ENCODE data around the gene DCTN4. TPM values are rescaled to one million over a fixed set of nuclear protein-coding genes. Genes with fewer than 3 reads are reported as not detected.
A peak's percentile ranks its signal among the peaks of the same experiment; 100 is the strongest.

The DCTN4 gene
- total and polyA plus RNA-seq, 9 of the 15 experiments (the other 6 are each of a cell fraction or from before 2014, with no cell fraction given), result 20.4 to 64.9 (median 49.9) TPM

GRCh38 chr5:150801117-150801927, 42.5 kb upstream of the DCTN4 start (continued):
- no peak for TF ChIP-seq ZHX1 (conservative IDR thresholded peaks at IDR 0.05; ENCODE audit: low read length)
- no peak for TF ChIP-seq HIVEP1 (CRISPR knock-in tag; IDR thresholded peaks at IDR 0.05)
- TF ChIP-seq TBL1XR1 (IDR thresholded peaks at IDR 0.05; ENCODE audit: low read length in 2 of 2), result no peak
- TF ChIP-seq SIX5 (IDR thresholded peaks at IDR 0.05; ENCODE audit: borderline replicate concordance in 1 of 2, insufficient read depth in 1 of 2, low read depth in 1 of 2, low read length in 2 of 2), result no peak
- no peak for TF ChIP-seq NCOA6 (IDR thresholded peaks at IDR 0.05)
- TF ChIP-seq ZNF395 (CRISPR knock-in tag; IDR thresholded peaks at IDR 0.05), result no peak
- TF ChIP-seq MYNN (IDR thresholded peaks at IDR 0.05), result no peak
- TF ChIP-seq MYNN (CRISPR knock-in tag; IDR thresholded peaks at IDR 0.05), result no peak
- no peak for TF ChIP-seq ADNP (tag; IDR thresholded peaks at IDR 0.05)
- TF ChIP-seq E2F5 (CRISPR knock-in tag; IDR thresholded peaks at IDR 0.05), result no peak
- no peak for TF ChIP-seq BMI1 (IDR thresholded peaks at IDR 0.05; ENCODE audit: low read length)
- no peak for TF ChIP-seq ZNF561 (CRISPR knock-in tag; conservative IDR thresholded peaks at IDR 0.05)
- no peak for TF ChIP-seq ZNF592 (IDR thresholded peaks at IDR 0.05)
- no peak for TF ChIP-seq PHB2 (IDR thresholded peaks at IDR 0.05; ENCODE audit: low read depth)
- no peak for TF ChIP-seq HLTF (IDR thresholded peaks at IDR 0.05)
- TF ChIP-seq GABPA (tag; conservative IDR thresholded peaks at IDR 0.05; ENCODE audit: low read depth), result no peak
- TF ChIP-seq ZBTB12 (CRISPR knock-in tag; IDR thresholded peaks at IDR 0.05), result no peak
- peak in 1 of 2 experiments; percentile 34; a peak in 1 of 4 replicates for TF ChIP-seq MAZ (CRISPR knock-in tag; conservative IDR thresholded peaks at IDR 0.05 in 1 of 2, IDR thresholded peaks at IDR 0.05 in 1 of 2)
